ENCODE results near the gene GALNT10.
A peak's percentile ranks its signal among the peaks of the same experiment; 100 is the strongest.
"Not testable (repeated sequence)": the region's sequence is repeated elsewhere in the genome, so short reads cannot be mapped to it uniquely, and the experiment has no call there.

The GALNT10 gene

GRCh38 chr5:154190595-154191304, at the start of gene GALNT10:
Gene GALNT10, plus strand, starts transcription at chr5:154190733. Its CDS starts 134 bp downstream, at chr5:154190867.
- Mint-ChIP-seq H3K9me3 (ENCODE audit: low read depth) (no peaks in the 10 kb centered on the region), H3K4me3 (peak within 1 kb of the TSS; percentile 92), H3K27me3 (no peaks in the 10 kb centered on the region), H3K36me3 (peaks cover 4% of the 10 kb centered on the region), H3K4me1 (ENCODE audit: low read depth) (peaks cover 38% of the 10 kb centered on the region), H3K27ac (peak within 1 kb of the TSS; percentile 93)

- H3K9me3 Mint-ChIP-seq (ENCODE audit: low read depth), result no peaks in the 10 kb centered on the region
- H3K4me3 Mint-ChIP-seq, result no peak overlapping the region
- H3K36me3 Mint-ChIP-seq, result no peaks in the 10 kb centered on the region
- H3K4me1 Mint-ChIP-seq (ENCODE audit: low read depth), result no peaks in the 10 kb centered on the region
- peaks cover 4% of the 10 kb centered on the region for H3K27me3 Mint-ChIP-seq
- no peak overlapping the region for H3K27ac Mint-ChIP-seq
Observed at GRCh38 chr5:154141745-154142221, 48.8 kb upstream of the GALNT10 start.

GRCh38 chr5:154143211-154143641, 47.3 kb upstream of the GALNT10 start:
- H3K9me3 Mint-ChIP-seq (ENCODE audit: low read depth), result no peaks in the 10 kb centered on the region
- H3K4me3 Mint-ChIP-seq, result no peak overlapping the region
- H3K27ac Mint-ChIP-seq, result no peak overlapping the region
- no peaks in the 10 kb centered on the region for H3K4me1 Mint-ChIP-seq (ENCODE audit: low read depth)
- H3K27me3 Mint-ChIP-seq, result peaks cover 5% of the 10 kb centered on the region
- H3K36me3 Mint-ChIP-seq, result no peaks in the 10 kb centered on the region

GRCh38 chr5:154145268-154145667, 45.3 kb upstream of the GALNT10 start:
- Mint-ChIP-seq H3K4me1 (ENCODE audit: low read depth) (no peaks in the 10 kb centered on the region), H3K36me3 (no peaks in the 10 kb centered on the region), H3K4me3 (no peak overlapping the region), H3K9me3 (ENCODE audit: low read depth) (no peaks in the 10 kb centered on the region), H3K27ac (no peak overlapping the region), H3K27me3 (peaks cover 5% of the 10 kb centered on the region)

GRCh38 chr5:154146409-154146808, 44.1 kb upstream of the GALNT10 start:
- Mint-ChIP-seq H3K27ac (no peak overlapping the region), H3K9me3 (ENCODE audit: low read depth) (no peaks in the 10 kb centered on the region), H3K27me3 (peaks cover 5% of the 10 kb centered on the region), H3K4me3 (no peak overlapping the region), H3K36me3 (no peaks in the 10 kb centered on the region), H3K4me1 (ENCODE audit: low read depth) (no peaks in the 10 kb centered on the region)

- Mint-ChIP-seq H3K4me1 (ENCODE audit: low read depth) (no peaks in the 10 kb centered on the region), H3K36me3 (peaks cover 2% of the 10 kb centered on the region), H3K4me3 (no peak overlapping the region), H3K27ac (no peak overlapping the region), H3K27me3 (peaks cover 11% of the 10 kb centered on the region), H3K9me3 (ENCODE audit: low read depth) (no peaks in the 10 kb centered on the region)
Observed at GRCh38 chr5:154147666-154148065, 42.9 kb upstream of the GALNT10 start.

GRCh38 chr5:154150471-154150870, 40.1 kb upstream of the GALNT10 start:
- not testable (repeated sequence) for H3K9me3 Mint-ChIP-seq (ENCODE audit: low read depth); H3K27ac Mint-ChIP-seq; H3K4me3 Mint-ChIP-seq; H3K4me1 Mint-ChIP-seq (ENCODE audit: low read depth); H3K27me3 Mint-ChIP-seq; H3K36me3 Mint-ChIP-seq

- H3K27ac Mint-ChIP-seq, result no peak overlapping the region
- no peak overlapping the region for H3K4me3 Mint-ChIP-seq
- H3K27me3 Mint-ChIP-seq, result peaks cover 3% of the 10 kb centered on the region
Observed at GRCh38 chr5:154157483-154158378, 32.8 kb upstream of the GALNT10 start.

GRCh38 chr5:154158379-154158737, 32.2 kb upstream of the GALNT10 start:
- H3K4me3 Mint-ChIP-seq, result no peak overlapping the region
- H3K4me1 Mint-ChIP-seq (ENCODE audit: low read depth), result no peaks in the 10 kb centered on the region
- H3K9me3 Mint-ChIP-seq (ENCODE audit: low read depth), result no peaks in the 10 kb centered on the region
- no peak overlapping the region for H3K27ac Mint-ChIP-seq
- H3K36me3 Mint-ChIP-seq, result no peaks in the 10 kb centered on the region
- H3K27me3 Mint-ChIP-seq, result peaks cover 2% of the 10 kb centered on the region

More at GRCh38 chr5:154157483-154158378, 32.8 kb upstream of the GALNT10 start:
- Mint-ChIP-seq H3K9me3 (ENCODE audit: low read depth) (no peaks in the 10 kb centered on the region), H3K36me3 (no peaks in the 10 kb centered on the region), H3K4me1 (ENCODE audit: low read depth) (no peaks in the 10 kb centered on the region)

GRCh38 chr5:154159343-154159742, 31.2 kb upstream of the GALNT10 start:
- Mint-ChIP-seq H3K4me3 (no peak overlapping the region), H3K4me1 (ENCODE audit: low read depth) (no peaks in the 10 kb centered on the region), H3K27me3 (peaks cover 4% of the 10 kb centered on the region), H3K36me3 (no peaks in the 10 kb centered on the region), H3K27ac (no peak overlapping the region), H3K9me3 (ENCODE audit: low read depth) (no peaks in the 10 kb centered on the region)

- Mint-ChIP-seq H3K4me1 (ENCODE audit: low read depth) (no peaks in the 10 kb centered on the region), H3K36me3 (no peaks in the 10 kb centered on the region), H3K9me3 (ENCODE audit: low read depth) (no peaks in the 10 kb centered on the region), H3K27ac (no peak overlapping the region), H3K27me3 (peaks cover 7% of the 10 kb centered on the region), H3K4me3 (no peak overlapping the region)
Observed at GRCh38 chr5:154162539-154163151, 27.9 kb upstream of the GALNT10 start.

- Mint-ChIP-seq H3K4me1 (ENCODE audit: low read depth) (no peaks in the 10 kb centered on the region), H3K27me3 (peaks cover 7% of the 10 kb centered on the region), H3K36me3 (no peaks in the 10 kb centered on the region), H3K9me3 (ENCODE audit: low read depth) (no peaks in the 10 kb centered on the region), H3K4me3 (no peak overlapping the region), H3K27ac (no peak overlapping the region)
Observed at GRCh38 chr5:154163327-154164248, 26.9 kb upstream of the GALNT10 start.

GRCh38 chr5:154164249-154164581, 26.3 kb upstream of the GALNT10 start:
- Mint-ChIP-seq H3K27ac (no peak overlapping the region), H3K36me3 (no peaks in the 10 kb centered on the region), H3K4me3 (no peak overlapping the region), H3K27me3 (peaks cover 7% of the 10 kb centered on the region), H3K4me1 (ENCODE audit: low read depth) (no peaks in the 10 kb centered on the region), H3K9me3 (ENCODE audit: low read depth) (no peaks in the 10 kb centered on the region)

GRCh38 chr5:154165886-154166285, 24.6 kb upstream of the GALNT10 start:
- H3K27me3 Mint-ChIP-seq, result peaks cover 7% of the 10 kb centered on the region

More at GRCh38 chr5:154165886-154166285, 24.6 kb upstream of the GALNT10 start:
- Mint-ChIP-seq H3K27ac (no peak overlapping the region), H3K4me3 (no peak overlapping the region), H3K36me3 (no peaks in the 10 kb centered on the region), H3K9me3 (ENCODE audit: low read depth) (no peaks in the 10 kb centered on the region), H3K4me1 (ENCODE audit: low read depth) (no peaks in the 10 kb centered on the region)

Measured in activated naive CD8-positive, alpha-beta T cell (primary cell).